Liver (tissue), 9 donors: ENCODE data around the gene TIMM29. TPM values are rescaled to one million over a fixed set of nuclear protein-coding genes. Genes with fewer than 3 reads are reported as not detected.

Experiments used
- DNase-seq: peaks from one replicate; pipeline ENCODE4 v3.0.0-alpha.2; 2017; ENCODE audit warnings: low spot score
- H3K27ac ChIP-seq, 2 donors: one replicate each; pipeline ENCODE4 v1.7.0; 2013; ENCODE audit warnings: inconsistent platforms in 2 of 2, low read length in 2 of 2, control low read depth in 1 of 2, low read depth in 1 of 2, mild to moderate bottlenecking in 1 of 2
- H3K27me3 ChIP-seq, 4 donors: one replicate each; pipeline versions ENCODE4 v1.6.1 to v1.7.0; 2013; ENCODE audit warnings: low read length in 3 of 4, inconsistent platforms in 1 of 4, mild to moderate bottlenecking in 1 of 4, moderate library complexity in 1 of 4; ENCODE audit not compliant: control insufficient read depth in 4 of 4, insufficient read depth in 4 of 4
- H3K36me3 ChIP-seq, 4 donors: one replicate each; pipeline versions ENCODE4 v1.6.1 to v1.7.0; 2013; ENCODE audit warnings: low read length in 3 of 4, mild to moderate bottlenecking in 3 of 4, low read depth in 1 of 4, moderate library complexity in 1 of 4; ENCODE audit not compliant: control insufficient read depth in 4 of 4, insufficient read depth in 3 of 4
- H3K4me1 ChIP-seq, 4 donors: one replicate each; pipeline versions ENCODE4 v1.6.1 to v1.7.0; 2013; ENCODE audit warnings: low read length in 3 of 4, mild to moderate bottlenecking in 3 of 4, moderate library complexity in 1 of 4; ENCODE audit not compliant: control insufficient read depth in 4 of 4, insufficient read depth in 4 of 4
- H3K4me3 ChIP-seq, 3 donors: one replicate each; pipeline versions ENCODE4 v1.6.1 to v1.7.0; 2013; ENCODE audit warnings: low read length in 3 of 3, control low read depth in 1 of 3, low read depth in 1 of 3, mild to moderate bottlenecking in 1 of 3
- H3K9ac ChIP-seq, 2 donors: one replicate each; pipeline ENCODE4 v1.7.0; 2013; ENCODE audit warnings: low read length in 2 of 2, mild to moderate bottlenecking in 2 of 2, moderate library complexity in 2 of 2, control low read depth in 1 of 2, low read depth in 1 of 2
- H3K9me3 ChIP-seq, 4 donors: one replicate each; pipeline versions ENCODE4 v1.6.1 to v1.7.0; 2013; ENCODE audit warnings: low read length in 3 of 4; ENCODE audit not compliant: control insufficient read depth in 4 of 4
- EGR1 ChIP-seq, 2 donors: IDR thresholded peaks; 2 replicates each; pipeline ENCODE4 v1.6.1; 2016 to 2018; ENCODE audit warnings: antibody characterized with exemption in 2 of 2, low read depth in 2 of 2
- FOXA2 ChIP-seq: IDR thresholded peaks from 2 replicates; pipeline ENCODE4 v1.6.1; 2016; ENCODE audit warnings: antibody characterized with exemption
- GABPA ChIP-seq, 2 donors: IDR thresholded peaks in 1 of 2; conservative IDR thresholded peaks in 1 of 2; 2 replicates each; pipeline ENCODE4 v1.6.1; 2016; ENCODE audit warnings: antibody characterized with exemption in 2 of 2, mild to moderate bottlenecking in 1 of 2, moderate library complexity in 1 of 2
- HNF4A ChIP-seq, 2 donors: conservative IDR thresholded peaks; 2 replicates each; pipeline ENCODE4 v1.6.1; 2016; ENCODE audit warnings: antibody characterized with exemption in 2 of 2, mild to moderate bottlenecking in 2 of 2
- HNF4G ChIP-seq: IDR thresholded peaks from 2 replicates; pipeline ENCODE4 v1.6.1; 2016; ENCODE audit warnings: antibody characterized with exemption
- JUND ChIP-seq, 2 donors: IDR thresholded peaks; 2 replicates each; pipeline ENCODE4 v1.6.1; 2016; ENCODE audit warnings: antibody characterized with exemption in 2 of 2
- MAX ChIP-seq: IDR thresholded peaks from 2 replicates; pipeline ENCODE4 v1.6.1; 2016; ENCODE audit warnings: antibody characterized with exemption
- NR2F2 ChIP-seq: IDR thresholded peaks from 2 replicates; pipeline ENCODE4 v1.6.1; 2016; ENCODE audit warnings: antibody characterized with exemption
- RAD21 ChIP-seq, 2 donors: IDR thresholded peaks; 2 replicates each; pipeline ENCODE4 v1.6.1; 2016; ENCODE audit warnings: antibody characterized with exemption in 2 of 2, mild to moderate bottlenecking in 2 of 2
- REST ChIP-seq: IDR thresholded peaks from 2 replicates; pipeline ENCODE4 v1.6.1; 2016; ENCODE audit warnings: antibody characterized with exemption, mild to moderate bottlenecking
- SP1 ChIP-seq: IDR thresholded peaks from 2 replicates; pipeline ENCODE4 v1.6.1; 2018; ENCODE audit warnings: antibody characterized with exemption, mild to moderate bottlenecking
- TAF1 ChIP-seq: conservative IDR thresholded peaks from 2 replicates; pipeline ENCODE4 v1.6.1; 2016; ENCODE audit warnings: antibody characterized with exemption, mild to moderate bottlenecking
- YY1 ChIP-seq: IDR thresholded peaks from 2 replicates; pipeline ENCODE4 v1.6.1; 2016; ENCODE audit warnings: antibody characterized with exemption, mild to moderate bottlenecking
- whole genome bisulfite sequencing: extraction: QIAGEN DNeasy Blood & Tissue Kit; methylation state at CpG from one replicate; pipeline ENCODE4 v1.1.7; 2013; 5-methylcytosine and 5-hydroxymethylcytosine counted together
- polyA plus RNA-seq, 2 donors: library from polyadenylated mRNA; stranded (reverse) in 1 of 2; unstranded in 1 of 2; fragments of 200-250 nt in 1 of 2; fragments of >200 nt in 1 of 2; fragmentation: Nextera tagmentation in 1 of 2; extraction: Ambion mirVana in 1 of 2; gene quantifications; one replicate each; pipeline versions ENCODE4 v1.2.1 to v1.2.3, GENCODE V29; 2013 to 2015
- total RNA-seq, 2 donors: library from RNA; depleted of rRNA; stranded (reverse); fragments of >200 nt; gene quantifications; one replicate each; pipeline ENCODE4 v1.2.3, GENCODE V29; 2014
- TF ChIP-seq, protein P1 (sequence below): IDR thresholded peaks from 2 replicates; pipeline ENCODE4 v1.6.1; 2016; ENCODE audit warnings: antibody characterized with exemption
- TF ChIP-seq, protein P2 (sequence below): fragments of 150-350 bp; IDR thresholded peaks from 2 replicates; pipeline ENCODE4 v1.5.1; 2017; ENCODE audit warnings: improper control_type of control experiment, low read depth, low read length; ENCODE audit not compliant: missing input control
- TF ChIP-seq, protein P3 (sequence below): IDR thresholded peaks from 2 replicates; pipeline ENCODE4 v1.6.1; 2016; ENCODE audit warnings: antibody characterized with exemption
- donor health status: healthy.
- donor health status: healthy.
- donor health status: healthy.
- donor health status: healthy.
- donor health status: healthy.

Gene TIMM29
- total and polyA plus RNA-seq, 4 donors: 9.4 to 25.2 (median 14.6) TPM

DNA sequence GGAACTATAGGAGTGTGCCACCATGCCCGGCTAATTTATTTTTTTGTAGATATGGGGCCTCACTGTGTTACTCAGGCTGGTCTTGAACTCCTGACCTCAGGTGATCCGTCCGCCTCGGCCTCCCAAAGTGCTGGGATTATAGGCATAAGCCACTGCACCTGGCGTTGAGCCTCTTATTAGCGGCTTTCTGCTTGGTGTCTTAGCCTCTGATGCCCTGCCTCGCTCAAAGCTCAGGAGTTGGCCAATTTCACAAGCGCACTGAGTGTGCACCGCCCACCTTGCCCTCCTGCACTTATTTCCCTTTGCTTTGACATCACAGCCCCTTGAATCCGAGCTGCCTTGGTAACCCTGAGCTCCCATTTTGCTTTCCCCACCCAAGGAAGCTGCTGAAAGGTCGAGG lies 10.3 kb upstream of the TIMM29 start:
- no peaks in the 10 kb centered on the region for H3K9me3 ChIP-seq
- WGBS: 94% methylated on average over 11 of the region's 11 CpGs
- no peaks in the 10 kb centered on the region for H3K4me1 ChIP-seq
- H3K4me3 ChIP-seq: no peak overlapping the region
- no peak overlapping the region for H3K27ac ChIP-seq
- H3K36me3 ChIP-seq: peaks cover 2 to 48% (median 7%) of the 10 kb centered on the region in 4 donors
- H3K27me3 ChIP-seq: no peaks in the 10 kb centered on the region
- no peak for DNase-seq
- TF ChIP-seq HNF4G (no peak), RAD21 (IDR thresholded peaks at IDR 0.05) (no peak), MAX (no peak), JUND (IDR thresholded peaks at IDR 0.05) (no peak), NR2F2 (no peak), GABPA (IDR thresholded peaks at IDR 0.05 in 1 of 2, conservative IDR thresholded peaks at IDR 0.05 in 1 of 2) (no peak), SP1 (no peak), EGR1 (IDR thresholded peaks at IDR 0.05; ENCODE audit: low read depth in 2 of 2) (no peak), REST (no peak), HNF4A (conservative IDR thresholded peaks at IDR 0.05) (no peak), YY1 (no peak), TAF1 (no peak), FOXA2 (no peak)
- TF ChIP-seq, protein P1, sequence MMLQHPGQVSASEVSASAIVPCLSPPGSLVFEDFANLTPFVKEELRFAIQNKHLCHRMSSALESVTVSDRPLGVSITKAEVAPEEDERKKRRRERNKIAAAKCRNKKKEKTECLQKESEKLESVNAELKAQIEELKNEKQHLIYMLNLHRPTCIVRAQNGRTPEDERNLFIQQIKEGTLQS: no peak
- TF ChIP-seq, protein P2, sequence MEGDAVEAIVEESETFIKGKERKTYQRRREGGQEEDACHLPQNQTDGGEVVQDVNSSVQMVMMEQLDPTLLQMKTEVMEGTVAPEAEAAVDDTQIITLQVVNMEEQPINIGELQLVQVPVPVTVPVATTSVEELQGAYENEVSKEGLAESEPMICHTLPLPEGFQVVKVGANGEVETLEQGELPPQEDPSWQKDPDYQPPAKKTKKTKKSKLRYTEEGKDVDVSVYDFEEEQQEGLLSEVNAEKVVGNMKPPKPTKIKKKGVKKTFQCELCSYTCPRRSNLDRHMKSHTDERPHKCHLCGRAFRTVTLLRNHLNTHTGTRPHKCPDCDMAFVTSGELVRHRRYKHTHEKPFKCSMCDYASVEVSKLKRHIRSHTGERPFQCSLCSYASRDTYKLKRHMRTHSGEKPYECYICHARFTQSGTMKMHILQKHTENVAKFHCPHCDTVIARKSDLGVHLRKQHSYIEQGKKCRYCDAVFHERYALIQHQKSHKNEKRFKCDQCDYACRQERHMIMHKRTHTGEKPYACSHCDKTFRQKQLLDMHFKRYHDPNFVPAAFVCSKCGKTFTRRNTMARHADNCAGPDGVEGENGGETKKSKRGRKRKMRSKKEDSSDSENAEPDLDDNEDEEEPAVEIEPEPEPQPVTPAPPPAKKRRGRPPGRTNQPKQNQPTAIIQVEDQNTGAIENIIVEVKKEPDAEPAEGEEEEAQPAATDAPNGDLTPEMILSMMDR: no peak
- TF ChIP-seq, protein P3, sequence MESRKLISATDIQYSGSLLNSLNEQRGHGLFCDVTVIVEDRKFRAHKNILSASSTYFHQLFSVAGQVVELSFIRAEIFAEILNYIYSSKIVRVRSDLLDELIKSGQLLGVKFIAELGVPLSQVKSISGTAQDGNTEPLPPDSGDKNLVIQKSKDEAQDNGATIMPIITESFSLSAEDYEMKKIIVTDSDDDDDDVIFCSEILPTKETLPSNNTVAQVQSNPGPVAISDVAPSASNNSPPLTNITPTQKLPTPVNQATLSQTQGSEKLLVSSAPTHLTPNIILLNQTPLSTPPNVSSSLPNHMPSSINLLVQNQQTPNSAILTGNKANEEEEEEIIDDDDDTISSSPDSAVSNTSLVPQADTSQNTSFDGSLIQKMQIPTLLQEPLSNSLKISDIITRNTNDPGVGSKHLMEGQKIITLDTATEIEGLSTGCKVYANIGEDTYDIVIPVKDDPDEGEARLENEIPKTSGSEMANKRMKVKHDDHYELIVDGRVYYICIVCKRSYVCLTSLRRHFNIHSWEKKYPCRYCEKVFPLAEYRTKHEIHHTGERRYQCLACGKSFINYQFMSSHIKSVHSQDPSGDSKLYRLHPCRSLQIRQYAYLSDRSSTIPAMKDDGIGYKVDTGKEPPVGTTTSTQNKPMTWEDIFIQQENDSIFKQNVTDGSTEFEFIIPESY: no peak
- H3K9ac ChIP-seq: no peak overlapping the region
